IMR-90 (cell line): ENCODE data around the gene CLCA2. TPM values are rescaled to one million over a fixed set of nuclear protein-coding genes. Genes with fewer than 3 reads are reported as not detected.

Source experiments
- ATAC-seq: fragments of 200-7000 bp; cut with Tn5 transposase; 2 replicates; pipeline ENCODE4 v1.9.1; 2020; ENCODE audit warnings: low read depth, mild to moderate bottlenecking, moderate library complexity
- BruUV-seq: library from RNA; stranded (reverse); fragments of 400-500 nt; replicated peaks from 2 replicates; lab custom pipeline; 2021; lab: Mats Ljungman, UMichigan
- CTCF ChIA-PET: fragments of 300-600 bp; formaldehyde crosslinking; extraction: SDS; loops from one replicate; lab custom pipeline; 2021; ENCODE audit warnings: antibody characterized with exemption; lab: Yijun Ruan, JAX
- POLR2A ChIA-PET: fragments of 300-600 bp; sonication (Branson Sonifier 250); formaldehyde crosslinking; loops from one replicate; lab custom pipeline; 2022; ENCODE audit warnings: antibody characterized with exemption; ENCODE audit not compliant: unreplicated experiment; lab: Charles Lee
- DNase-seq: peaks from one replicate; pipeline ENCODE4 v3.0.0; 2013
- H2AFZ ChIP-seq: replicated peaks from 2 replicates; pipeline ENCODE3; 2013; ENCODE audit warnings: low read length, mild to moderate bottlenecking; ENCODE audit not compliant: poor library complexity
- H2AK5ac ChIP-seq: 2 replicates; pipeline ENCODE4 v1.6.1; 2013; ENCODE audit warnings: low read depth, low read length, inconsistent platforms
- H2AK9ac ChIP-seq: replicated peaks from 2 replicates; pipeline ENCODE3; 2013; ENCODE audit warnings: mild to moderate bottlenecking, low read depth, low read length, moderate library complexity; ENCODE audit not compliant: poor library complexity
- H2BK120ac ChIP-seq: 2 replicates; pipeline ENCODE4 v1.6.1; 2013; ENCODE audit warnings: low read depth, low read length, inconsistent platforms
- H2BK15ac ChIP-seq: 3 replicates; pipeline ENCODE4 v1.6.1; 2013; ENCODE audit warnings: low read depth, low read length, inconsistent platforms
- H2BK20ac ChIP-seq: 2 replicates; pipeline ENCODE4 v1.6.1; 2013; ENCODE audit warnings: low read depth, mild to moderate bottlenecking, inconsistent platforms, low read length, moderate library complexity
- H2BK5ac ChIP-seq: 2 replicates; pipeline ENCODE4 v1.6.1; 2013; ENCODE audit warnings: mild to moderate bottlenecking, low read depth, low read length, inconsistent platforms; ENCODE audit not compliant: poor library complexity, severe bottlenecking
- H3K14ac ChIP-seq: replicated peaks from 2 replicates; pipeline ENCODE4 v1.6.1; 2013; ENCODE audit warnings: low read depth, low read length, inconsistent platforms
- H3K18ac ChIP-seq: 2 replicates; pipeline ENCODE4 v1.6.1; 2013; ENCODE audit warnings: low read depth, low read length, control low read depth
- H3K23ac ChIP-seq: 2 replicates; pipeline ENCODE4 v1.6.1; 2013; ENCODE audit warnings: low read depth, low read length, inconsistent platforms
- H3K27ac ChIP-seq: 2 replicates; pipeline ENCODE4 v1.5.1; 2013; ENCODE audit warnings: mild to moderate bottlenecking, control low read depth, low read length; ENCODE audit not compliant: insufficient read depth
- H3K27me3 ChIP-seq: 2 replicates; pipeline ENCODE4 v1.6.1; 2013; ENCODE audit warnings: low read length; ENCODE audit not compliant: control insufficient read depth, insufficient read depth
- H3K36me3 ChIP-seq: 2 replicates; pipeline ENCODE4 v1.6.1; 2013; ENCODE audit warnings: low read length, mixed read lengths; ENCODE audit not compliant: control insufficient read depth, insufficient read depth
- H3K4ac ChIP-seq: 2 replicates; pipeline ENCODE4 v1.6.1; 2013; ENCODE audit warnings: low read depth, low read length, inconsistent platforms
- H3K4me1 ChIP-seq: 2 replicates; pipeline ENCODE4 v1.6.1; 2013; ENCODE audit warnings: low read length, mixed read lengths; ENCODE audit not compliant: control insufficient read depth, insufficient read depth
- H3K4me2 ChIP-seq: 2 replicates; pipeline ENCODE4 v1.6.1; 2013; ENCODE audit warnings: low read depth, mild to moderate bottlenecking, control low read depth, low read length, moderate library complexity
- H3K4me3 ChIP-seq: 2 replicates; pipeline ENCODE4 v1.5.1; 2013; ENCODE audit warnings: low read depth, mild to moderate bottlenecking, control low read depth, low read length, moderate library complexity; ENCODE audit not compliant: insufficient read depth
- H3K56ac ChIP-seq: 2 replicates; pipeline ENCODE4 v1.6.1; 2013; ENCODE audit warnings: low read length, inconsistent platforms; ENCODE audit not compliant: insufficient read depth; ENCODE audit errors: extremely low read depth
- H3K79me1 ChIP-seq, 2 experiments: 2 replicates each; pipeline ENCODE4 v1.6.1; 2013; ENCODE audit warnings: low read length in 2 of 2, inconsistent platforms in 1 of 2, low read depth in 1 of 2
- H3K9ac ChIP-seq: 2 replicates; pipeline ENCODE4 v1.6.1; 2013; ENCODE audit warnings: low read depth, low read length, control low read depth
- H3K9me1 ChIP-seq: 2 replicates; pipeline ENCODE4 v1.6.1; 2013; ENCODE audit warnings: low read length, inconsistent platforms; ENCODE audit not compliant: insufficient read depth
- H3K9me3 ChIP-seq: 2 replicates; pipeline ENCODE4 v1.6.1; 2013; ENCODE audit warnings: low read length; ENCODE audit not compliant: control insufficient read depth, insufficient read depth
- H4K20me1 ChIP-seq: 2 replicates; pipeline ENCODE4 v1.6.1; 2013; ENCODE audit warnings: low read length, inconsistent platforms; ENCODE audit not compliant: insufficient read depth
- H4K5ac ChIP-seq: 2 replicates; pipeline ENCODE4 v1.6.1; 2013; ENCODE audit warnings: mild to moderate bottlenecking, low read depth, low read length, control low read depth
- H4K8ac ChIP-seq, 2 experiments: 2 replicates each; pipeline ENCODE4 v1.6.1; 2013; ENCODE audit warnings: low read depth in 2 of 2, low read length in 2 of 2, control low read depth in 1 of 2, inconsistent platforms in 1 of 2
- H4K91ac ChIP-seq: 2 replicates; pipeline ENCODE4 v1.6.1; 2013; ENCODE audit warnings: low read depth, low read length, inconsistent platforms; ENCODE audit not compliant: insufficient read depth
- BHLHE40 ChIP-seq: fragments of 150-350 bp; IDR thresholded peaks from 2 replicates; pipeline ENCODE4 v1.6.1; 2016; ENCODE audit warnings: mild to moderate bottlenecking, low read depth, low read length
- CEBPB ChIP-seq: IDR thresholded peaks from 2 replicates; pipeline ENCODE4 v1.6.1; 2012; ENCODE audit warnings: low read depth, low read length, improper control_type of control experiment
- CHD1 ChIP-seq: IDR thresholded peaks from 2 replicates; pipeline ENCODE4 v1.6.1; 2012; ENCODE audit warnings: low read depth, low read length, improper control_type of control experiment
- CTCF ChIP-seq: conservative IDR thresholded peaks from 2 replicates; pipeline ENCODE4 v1.5.1; 2012; ENCODE audit warnings: mild to moderate bottlenecking, low read depth, low read length, improper control_type of control experiment
- FOS ChIP-seq: fragments of 150-350 bp; IDR thresholded peaks from 2 replicates; pipeline ENCODE4 v1.6.1; 2016; ENCODE audit warnings: low read depth, low read length
- MAFK ChIP-seq: IDR thresholded peaks from 2 replicates; pipeline ENCODE4 v1.6.1; 2012; ENCODE audit warnings: low read depth, low read length, improper control_type of control experiment
- MAZ ChIP-seq: IDR thresholded peaks from 2 replicates; pipeline ENCODE4 v1.6.1; 2012; ENCODE audit warnings: low read depth, mild to moderate bottlenecking, low read length, improper control_type of control experiment, moderate library complexity, borderline replicate concordance
- MXI1 ChIP-seq: IDR thresholded peaks from 2 replicates; pipeline ENCODE4 v1.6.1; 2012; ENCODE audit warnings: low read depth, mild to moderate bottlenecking, low read length, moderate library complexity, borderline replicate concordance
- NFE2L2 ChIP-seq: fragments of 150-350 bp; IDR thresholded peaks from 2 replicates; pipeline ENCODE4 v1.6.1; 2016; ENCODE audit warnings: low read depth, mild to moderate bottlenecking, low read length
- POLR2A ChIP-seq: IDR thresholded peaks from 2 replicates; pipeline ENCODE4 v1.6.1; 2012; ENCODE audit warnings: mild to moderate bottlenecking, low read depth, low read length
- RAD21 ChIP-seq: IDR thresholded peaks from 2 replicates; pipeline ENCODE4 v1.6.1; 2012; ENCODE audit warnings: low read length, improper control_type of control experiment
- RCOR1 ChIP-seq: IDR thresholded peaks from 2 replicates; pipeline ENCODE4 v1.6.1; 2012; ENCODE audit warnings: mild to moderate bottlenecking, low read length, improper control_type of control experiment; ENCODE audit not compliant: insufficient replicate concordance
- RFX5 ChIP-seq: IDR thresholded peaks from 2 replicates; pipeline ENCODE4 v1.8.0; 2012; ENCODE audit warnings: low read depth, mild to moderate bottlenecking, low read length, moderate library complexity
- SMC3 ChIP-seq: fragments of 150-350 bp; IDR thresholded peaks from 2 replicates; pipeline ENCODE4 v1.6.1; 2016; ENCODE audit warnings: low read depth, mild to moderate bottlenecking, antibody characterized with exemption, low read length, moderate library complexity
- USF2 ChIP-seq: fragments of 150-350 bp; IDR thresholded peaks from 2 replicates; pipeline ENCODE4 v1.6.1; 2017; ENCODE audit warnings: mild to moderate bottlenecking, antibody characterized with exemption, low read length, low read depth
- WGBS, 2 experiments: methylation state at CpG; one replicate each; pipeline versions ENCODE4 v1.1.5 to v1.1.7; 2013; ENCODE audit warnings: missing lambda C conversion rate in 2 of 2; ENCODE audit not compliant: insufficient read length in 1 of 2; ENCODE audit errors: extremely low coverage in 2 of 2; 5-methylcytosine and 5-hydroxymethylcytosine counted together
- dilution Hi-C: fragments of 300-500 bp; cut with HindIII; formaldehyde crosslinking; loops from one replicate; pipeline ENCODE4 v1.14.3; 2018; ENCODE audit warnings: low sequenced_read_pairs; ENCODE audit not compliant: unreplicated experiment
- in situ Hi-C: fragments of 300-500 bp; cut with MboI; formaldehyde crosslinking; loops from 3 replicates; pipeline ENCODE4 v1.14.3; 2019; ENCODE audit warnings: low sequenced_read_pairs, inconsistent platforms, mixed read lengths
- intact Hi-C: fragments of 100-400 bp; cut with micrococcal nuclease; formaldehyde crosslinking; loops from 2 replicates; pipeline ENCODE4 v1.10.0; 2022
- polyA plus RNA-seq, 3 experiments: library from polyadenylated mRNA; depleted of rRNA; stranded (reverse); fragments of >200 nt; gene quantifications; 2 replicates each; pipeline ENCODE4 v1.2.3, GENCODE V29; 2012; ENCODE audit warnings: low replicate concordance in 1 of 3
- total RNA-seq: library from RNA; depleted of rRNA; stranded (reverse); fragments of >200 nt; gene quantifications from 2 replicates; pipeline ENCODE4 v1.2.3, GENCODE V29; 2012
- TF ChIP-seq, protein P1 (sequence below): fragments of 150-350 bp; IDR thresholded peaks from 2 replicates; pipeline ENCODE4 v1.6.1; 2016; ENCODE audit warnings: low read depth, mild to moderate bottlenecking, low read length, moderate library complexity, borderline replicate concordance

The CLCA2 gene
- total and polyA plus RNA-seq, 2 of the 4 experiments (the other 2 are of a cell fraction) = 0.09 to 0.18 TPM

DNA sequence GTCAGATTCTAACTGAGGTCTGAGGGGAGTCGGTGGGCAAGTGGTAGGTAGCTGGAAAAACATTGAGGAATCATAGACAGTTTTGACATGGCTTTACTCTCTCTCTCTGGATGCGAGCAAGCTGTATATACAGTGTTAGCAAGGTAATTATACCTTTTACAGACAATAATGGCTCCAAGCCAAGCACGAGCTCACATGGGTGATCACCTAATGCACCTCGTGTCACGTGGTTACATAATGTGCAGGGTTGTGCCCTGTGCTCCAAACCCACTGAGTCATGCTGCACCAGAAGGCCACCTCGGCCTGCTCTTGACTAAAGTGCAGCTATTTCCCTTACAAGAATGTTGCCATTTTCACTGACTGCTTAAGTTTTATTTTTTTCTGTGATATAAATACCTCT, 7.6 kb upstream of the CLCA2 start:
- ChIA-PET POLR2A (no interaction called here), CTCF (no interaction called here)
- no peak overlapping the region for H3K56ac ChIP-seq
- H2BK5ac ChIP-seq = no peak overlapping the region
- H3K27me3 ChIP-seq = peaks cover 5% of the 10 kb centered on the region
- no peaks in the 10 kb centered on the region for H4K20me1 ChIP-seq
- H3K4me1 ChIP-seq = no peaks in the 10 kb centered on the region
- H3K9ac ChIP-seq = no peak overlapping the region
- no peak overlapping the region for H3K14ac ChIP-seq
- H3K79me1 ChIP-seq = no peaks in the 10 kb centered on the region
- ATAC-seq (no peak), DNase-seq (no peak)
- H3K36me3 ChIP-seq = no peaks in the 10 kb centered on the region
- no peak overlapping the region for H3K18ac ChIP-seq
- no peak overlapping the region for H3K4me2 ChIP-seq
- H3K23ac ChIP-seq = no peak overlapping the region
- H2BK20ac ChIP-seq = no peak overlapping the region
- H3K27ac ChIP-seq = no peak overlapping the region
- no peak overlapping the region for H4K8ac ChIP-seq
- intact Hi-C loops = no loop called here
- in situ Hi-C loops = no loop called here
- H2AK9ac ChIP-seq = no peak overlapping the region
- whole genome bisulfite sequencing, 2 experiments = 59% methylated on average over 3 of the region's 6 CpGs; no CpG with 5 or more reads in 1 of the 2 experiments
- H4K91ac ChIP-seq = no peak overlapping the region
- H2AFZ ChIP-seq = no peak overlapping the region
- H4K5ac ChIP-seq = no peak overlapping the region
- TF ChIP-seq USF2 (no peak), RAD21 (no peak), MAZ (no peak), CTCF (no peak), RCOR1 (no peak), CEBPB (no peak), FOS (no peak), CHD1 (no peak), POLR2A (no peak), MAFK (no peak), NFE2L2 (no peak), BHLHE40 (no peak), SMC3 (no peak), MXI1 (no peak), RFX5 (no peak)
- TF ChIP-seq, protein P1, sequence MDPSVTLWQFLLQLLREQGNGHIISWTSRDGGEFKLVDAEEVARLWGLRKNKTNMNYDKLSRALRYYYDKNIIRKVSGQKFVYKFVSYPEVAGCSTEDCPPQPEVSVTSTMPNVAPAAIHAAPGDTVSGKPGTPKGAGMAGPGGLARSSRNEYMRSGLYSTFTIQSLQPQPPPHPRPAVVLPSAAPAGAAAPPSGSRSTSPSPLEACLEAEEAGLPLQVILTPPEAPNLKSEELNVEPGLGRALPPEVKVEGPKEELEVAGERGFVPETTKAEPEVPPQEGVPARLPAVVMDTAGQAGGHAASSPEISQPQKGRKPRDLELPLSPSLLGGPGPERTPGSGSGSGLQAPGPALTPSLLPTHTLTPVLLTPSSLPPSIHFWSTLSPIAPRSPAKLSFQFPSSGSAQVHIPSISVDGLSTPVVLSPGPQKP = no peak
- dilution Hi-C loops = no loop called here
- H2AK5ac ChIP-seq = no peak overlapping the region
- no peak overlapping the region for H2BK15ac ChIP-seq
- H2BK120ac ChIP-seq = no peak overlapping the region
- H3K4ac ChIP-seq = no peak overlapping the region
- no peak overlapping the region for H3K4me3 ChIP-seq
- no peaks in the 10 kb centered on the region for H3K9me3 ChIP-seq
- H3K9me1 ChIP-seq = no peaks in the 10 kb centered on the region
- BruUV-seq = no TSS peak
